ENCODE results near the gene UBE2L5. TPM values are rescaled to one million over a fixed set of nuclear protein-coding genes. Genes with fewer than 3 reads are reported as not detected.
A peak's percentile ranks its signal among the peaks of the same experiment; 100 is the strongest.

Gene UBE2L5
- total RNA-seq, 2 experiments from 2014 or later = 0.11 TPM; not detected in 1

DNA sequence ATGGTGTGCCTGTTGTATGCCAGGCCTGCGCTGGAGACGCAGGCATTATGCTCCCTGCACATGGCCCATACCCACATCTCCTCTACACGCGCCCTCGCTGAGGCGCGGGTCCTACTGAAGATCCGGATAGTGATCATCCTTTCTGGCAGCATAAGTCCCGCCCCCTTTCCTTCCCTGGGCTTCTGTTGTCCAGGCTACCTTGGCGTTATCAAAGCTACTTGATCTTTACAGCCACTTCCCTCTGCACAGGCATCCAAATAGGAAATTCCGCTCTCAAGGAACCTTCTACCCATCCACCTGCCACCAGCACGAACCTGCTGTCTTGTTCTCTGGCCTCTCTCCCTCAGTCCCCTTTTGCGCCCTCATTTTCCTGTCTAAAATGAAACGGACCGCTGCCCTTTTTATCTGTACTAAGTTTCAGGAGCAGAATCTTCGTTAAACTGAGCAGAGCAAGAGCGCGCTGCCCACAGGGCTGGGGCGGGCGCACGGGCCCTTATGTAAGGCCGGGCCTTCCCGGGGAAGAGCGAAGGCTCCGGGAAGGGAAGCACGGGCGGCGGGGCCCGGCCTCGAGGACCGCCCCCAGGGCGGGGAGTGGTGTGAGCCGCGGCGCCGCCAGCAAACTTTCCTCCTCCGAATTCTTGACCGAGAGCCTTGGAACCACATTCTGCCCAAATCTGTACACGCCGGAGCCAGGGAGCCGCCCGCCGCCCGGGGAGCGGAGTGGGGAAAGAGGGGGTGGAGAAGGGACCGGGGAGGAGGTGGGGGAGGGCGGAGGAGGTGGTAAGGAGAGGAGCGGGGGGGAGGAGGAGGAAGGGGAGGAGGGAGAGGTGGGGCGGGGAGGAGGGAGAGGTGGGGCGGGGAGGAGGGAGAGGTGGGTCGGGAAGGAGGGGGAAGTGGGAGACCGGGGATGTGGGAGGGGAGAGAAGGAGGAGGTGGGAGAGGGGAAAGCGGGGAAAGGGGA lies 920 bp upstream of the UBE2L5 start:
- intact Hi-C loops (cut with DNase I, micrococcal nuclease) = loop anchor here (1.0 to 2.0 kb wide), 6 partner anchors 9 to 196 kb away; partner anchors contain the start of genes HMGB1 (in 1 of the 2) and USPL1 (in 1 of the 2)
- ChIA-PET POLR2A (interaction anchor here (1.0 to 1.2 kb wide), 3 partner anchors 43 to 319 kb away, joined by 3 to 6 read pairs (median 6); partner anchors contain the start of gene KATNAL1), CTCF (interaction anchor here (0.6 to 1.4 kb wide), 7 partner anchors 12 to 515 kb away, joined by 3 to 4 read pairs (median 3); no protein-coding TSS in a partner anchor)
- Mint-ChIP-seq H3K4me3 (peak overlapping the region; percentile 77), H3K36me3 (ENCODE audit: low read depth) (no peaks in the 10 kb centered on the region), H3K27me3 (no peaks in the 10 kb centered on the region), H3K4me1 (peaks cover 15% of the 10 kb centered on the region), H3K9me3 (ENCODE audit: low read depth) (no peaks in the 10 kb centered on the region), H3K27ac (no peak overlapping the region)
- DNase-seq (peak; percentile 61), ATAC-seq (peak; percentile 39)

DNA sequence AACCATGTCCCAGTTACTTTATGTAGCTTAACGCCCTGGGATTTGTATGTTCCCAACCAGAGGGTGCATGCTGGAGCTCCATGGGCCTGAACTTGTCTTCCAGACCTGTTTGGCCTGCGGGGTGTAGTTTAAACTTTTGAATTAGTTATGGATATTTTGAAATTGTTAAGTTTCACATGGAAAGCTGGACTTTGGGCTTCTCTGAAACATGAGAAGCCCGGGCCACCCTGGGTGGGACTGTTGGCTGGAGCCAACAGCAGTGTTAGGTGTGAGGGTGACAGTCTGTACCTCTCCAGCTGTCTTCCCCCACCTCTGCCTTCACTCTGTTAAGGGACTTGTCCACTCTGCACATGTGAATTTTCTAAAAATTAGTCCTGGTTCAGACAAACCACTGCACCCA lies 1.6 kb downstream of the UBE2L5 start:
- intact Hi-C loops (cut with DNase I, micrococcal nuclease) = loop anchor here (2.0 kb wide), 2 partner anchors 29 to 41 kb away; partner anchors contain the start of gene HMGB1 (in 1 of the 2)
- no peak for DNase-seq
- no peaks in the 10 kb centered on the region for H3K9me3 Mint-ChIP-seq (ENCODE audit: low read depth)
- ATAC-seq = no peak
- H3K36me3 Mint-ChIP-seq (ENCODE audit: low read depth) = no peaks in the 10 kb centered on the region
- H3K4me3 Mint-ChIP-seq = no peak overlapping the region
- H3K27me3 Mint-ChIP-seq = no peaks in the 10 kb centered on the region
- no peak overlapping the region for H3K27ac Mint-ChIP-seq
- ChIA-PET CTCF (interaction anchor here (0.7 kb wide), 1 partner anchor 238 kb away, joined by 3 read pairs; no protein-coding TSS in a partner anchor), POLR2A (no interaction called here)
- H3K4me1 Mint-ChIP-seq = peaks cover 14% of the 10 kb centered on the region

DNA sequence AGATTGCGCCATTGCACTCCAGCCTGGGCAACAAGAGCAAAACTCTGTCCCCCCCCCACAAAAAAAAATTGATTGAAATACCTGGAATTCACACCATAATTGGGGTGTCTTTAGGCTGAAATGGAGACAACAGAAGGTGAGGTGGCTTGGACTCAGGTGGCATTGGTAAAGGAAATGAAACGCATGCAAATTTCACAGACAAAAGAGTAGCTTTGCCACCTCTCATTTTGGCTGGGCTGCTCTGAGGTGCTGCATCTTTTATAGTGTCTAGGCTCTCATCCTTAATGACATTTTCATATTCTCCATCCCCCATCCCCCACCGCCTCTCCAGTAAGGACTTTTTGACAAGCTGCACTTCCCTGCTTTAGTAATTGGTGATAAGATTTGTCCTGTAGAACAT lies 6.9 kb downstream of the UBE2L5 start:
- ChIA-PET CTCF (interaction anchor here (0.7 to 1.6 kb wide), 5 partner anchors 13 to 122 kb away, joined by 3 to 6 read pairs (median 4); partner anchors contain the start of gene KATNAL1), POLR2A (interaction anchor here (0.7 kb wide), 1 partner anchor 677 kb away, joined by 3 read pairs; no protein-coding TSS in a partner anchor)
- Mint-ChIP-seq H3K4me1 (peaks cover 30% of the 10 kb centered on the region), H3K9me3 (ENCODE audit: low read depth) (no peaks in the 10 kb centered on the region), H3K27ac (no peak overlapping the region), H3K4me3 (no peak overlapping the region), H3K36me3 (ENCODE audit: low read depth) (no peaks in the 10 kb centered on the region), H3K27me3 (no peaks in the 10 kb centered on the region)
- DNase-seq = no peak
- ATAC-seq = no peak
- intact Hi-C loops (cut with DNase I, micrococcal nuclease) = no loop called here

DNA sequence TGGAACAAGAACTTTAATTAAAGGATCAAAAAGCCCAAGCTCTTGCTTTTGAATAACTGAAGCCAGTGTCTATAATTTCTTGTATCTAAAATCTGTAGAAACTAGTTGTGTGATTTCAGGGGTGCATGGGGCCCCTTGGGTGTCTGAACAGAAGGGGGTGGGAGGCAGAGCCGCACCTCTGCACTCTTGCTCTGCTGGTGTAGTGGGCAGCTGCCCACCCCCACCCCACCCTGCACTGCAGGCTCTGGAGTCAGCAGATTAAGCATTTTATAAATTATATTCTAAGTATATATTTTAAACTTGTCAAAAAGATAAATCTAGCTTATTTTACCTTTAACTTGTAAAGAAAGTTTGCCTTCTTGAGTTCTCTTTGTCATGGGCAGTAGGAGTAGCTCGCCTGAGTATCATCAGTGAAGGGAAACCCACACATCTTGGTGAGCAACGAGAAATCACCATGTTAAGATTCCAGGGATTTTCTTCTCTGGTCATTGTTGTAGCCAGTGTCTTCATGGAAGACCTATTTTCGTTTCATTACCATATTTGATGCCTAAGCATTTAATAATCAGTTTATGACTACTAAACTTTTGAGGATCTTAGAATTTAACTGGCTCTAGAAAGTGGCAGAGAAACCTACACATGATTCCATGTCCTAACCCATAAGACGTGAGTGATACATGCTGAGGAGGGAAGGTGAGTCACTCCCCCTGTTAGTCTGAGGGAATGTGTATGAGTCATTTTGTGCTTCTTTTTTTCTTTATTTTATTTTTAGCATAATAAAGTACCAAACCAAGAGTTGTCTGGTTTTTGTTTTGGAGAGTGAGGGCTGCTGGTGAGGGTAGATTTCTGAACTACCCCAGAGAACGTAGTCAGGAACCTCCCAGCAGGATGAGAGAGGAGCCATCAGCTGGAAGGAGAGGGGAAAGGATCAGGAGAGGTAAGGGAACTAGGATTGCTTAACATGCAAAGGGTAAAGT lies 7.7 kb downstream of the UBE2L5 start:
- intact Hi-C loops (cut with DNase I, micrococcal nuclease) = loop anchor here (1.0 to 2.0 kb wide), 6 partner anchors 8 to 53 kb away; partner anchors contain the start of genes HMGB1 (in 1 of the 2) and UBE2L5 (in 1 of the 2)
- H3K9me3 Mint-ChIP-seq (ENCODE audit: low read depth) = no peaks in the 10 kb centered on the region
- ATAC-seq (peak; percentile 99), DNase-seq (peak; percentile 50)
- POLR2A ChIA-PET = interaction anchor here (0.5 to 0.9 kb wide), 4 partner anchors 26 to 676 kb away, joined by 3 to 7 read pairs (median 3); no protein-coding TSS in a partner anchor
- H3K27me3 Mint-ChIP-seq = no peaks in the 10 kb centered on the region
- H3K27ac Mint-ChIP-seq = peak overlapping the region; percentile 93
- CTCF ChIA-PET = interaction anchor here (0.7 to 1.6 kb wide), 7 partner anchors 12 to 509 kb away, joined by 3 to 6 read pairs (median 3); partner anchors contain the start of gene KATNAL1
- peaks cover 30% of the 10 kb centered on the region for H3K4me1 Mint-ChIP-seq
- no peaks in the 10 kb centered on the region for H3K36me3 Mint-ChIP-seq (ENCODE audit: low read depth)
- peak overlapping the region; percentile 37 for H3K4me3 Mint-ChIP-seq

DNA sequence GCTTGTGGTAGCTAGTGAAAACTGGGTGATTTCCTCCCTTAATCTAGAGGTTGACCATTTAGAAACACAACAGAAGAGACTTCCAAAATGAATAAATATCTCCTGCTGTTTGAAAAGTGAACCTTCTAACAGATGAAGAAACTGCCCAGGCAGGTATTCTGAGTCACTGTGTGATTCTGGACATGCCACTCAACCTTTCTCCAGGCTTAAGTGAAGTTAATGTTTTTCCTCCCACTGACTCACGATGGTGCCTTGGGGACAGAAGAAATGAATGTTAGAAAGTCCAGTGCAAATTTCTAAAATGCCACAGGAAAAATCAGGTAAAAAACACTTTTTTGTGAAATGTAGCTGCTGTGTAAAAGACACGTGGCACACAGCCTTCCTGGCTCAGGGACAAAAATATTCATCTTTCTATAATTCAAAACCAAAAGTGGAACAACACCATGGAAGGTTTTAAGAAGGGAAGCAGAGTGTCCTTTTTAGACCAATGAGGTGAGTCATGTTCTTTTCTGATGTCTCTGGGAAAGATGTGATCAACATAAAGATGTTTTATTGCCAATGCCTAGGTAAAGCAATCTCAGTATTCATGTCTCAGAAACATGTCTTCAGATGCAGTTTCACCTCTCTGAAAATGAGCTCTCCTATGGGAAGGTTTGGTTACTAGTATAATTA lies 9.1 kb downstream of the UBE2L5 start:
- no peaks in the 10 kb centered on the region for H3K27me3 Mint-ChIP-seq
- CTCF ChIA-PET = interaction anchor here (0.9 to 1.2 kb wide), 3 partner anchors 22 to 60 kb away, joined by 3 to 5 read pairs (median 3); no protein-coding TSS in a partner anchor
- intact Hi-C loops (cut with DNase I, micrococcal nuclease) = loop anchor here (2.0 kb wide), 4 partner anchors 23 to 55 kb away; partner anchors contain the start of gene HMGB1 (in 1 of the 2)
- peaks cover 30% of the 10 kb centered on the region for H3K4me1 Mint-ChIP-seq
- H3K4me3 Mint-ChIP-seq = no peak overlapping the region
- POLR2A ChIA-PET = interaction anchor here (0.9 kb wide), 1 partner anchor 38 kb away, joined by 3 read pairs; no protein-coding TSS in a partner anchor
- ATAC-seq (peak; percentile 8), DNase-seq (no peak)
- H3K9me3 Mint-ChIP-seq (ENCODE audit: low read depth) = no peaks in the 10 kb centered on the region
- peak overlapping the region; percentile 93 for H3K27ac Mint-ChIP-seq
- H3K36me3 Mint-ChIP-seq (ENCODE audit: low read depth) = no peaks in the 10 kb centered on the region

DNA sequence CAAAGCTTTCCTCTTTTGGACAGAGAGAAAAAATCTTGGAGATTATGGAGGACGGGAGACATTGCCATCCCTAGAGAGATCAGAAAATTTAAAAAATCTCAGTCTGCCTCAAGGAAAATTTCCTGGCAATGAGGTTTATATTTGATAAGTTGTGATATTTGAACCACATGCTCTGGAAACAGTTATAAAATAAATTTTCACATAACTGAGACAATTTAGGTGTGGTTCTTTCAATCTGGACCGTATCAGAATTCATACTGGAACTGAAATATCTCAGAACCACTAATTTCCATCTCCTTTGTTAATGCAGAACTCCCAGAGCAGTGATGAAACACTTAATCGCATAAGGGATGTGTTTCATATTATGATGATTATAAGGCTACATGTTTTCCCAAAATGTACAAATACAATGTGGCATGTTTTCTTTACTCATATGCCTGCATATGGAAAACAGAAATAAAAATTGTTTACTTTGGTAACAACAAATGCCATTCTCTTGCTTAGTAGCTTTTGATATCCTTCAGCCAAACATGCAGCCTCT lies 13.7 kb downstream of the UBE2L5 start:
- ChIA-PET POLR2A (no interaction called here), CTCF (interaction anchor here (1.1 to 1.3 kb wide), 3 partner anchors 10 to 19 kb away, joined by 3 to 4 read pairs (median 3); no protein-coding TSS in a partner anchor)
- H3K9me3 Mint-ChIP-seq (ENCODE audit: low read depth) = no peaks in the 10 kb centered on the region
- no peaks in the 10 kb centered on the region for H3K36me3 Mint-ChIP-seq (ENCODE audit: low read depth)
- no peaks in the 10 kb centered on the region for H3K27me3 Mint-ChIP-seq
- no peak overlapping the region for H3K27ac Mint-ChIP-seq
- ATAC-seq (no peak), DNase-seq (no peak)
- peaks cover 13% of the 10 kb centered on the region for H3K4me1 Mint-ChIP-seq
- intact Hi-C loops (cut with DNase I, micrococcal nuclease) = no loop called here
- no peak overlapping the region for H3K4me3 Mint-ChIP-seq

DNA sequence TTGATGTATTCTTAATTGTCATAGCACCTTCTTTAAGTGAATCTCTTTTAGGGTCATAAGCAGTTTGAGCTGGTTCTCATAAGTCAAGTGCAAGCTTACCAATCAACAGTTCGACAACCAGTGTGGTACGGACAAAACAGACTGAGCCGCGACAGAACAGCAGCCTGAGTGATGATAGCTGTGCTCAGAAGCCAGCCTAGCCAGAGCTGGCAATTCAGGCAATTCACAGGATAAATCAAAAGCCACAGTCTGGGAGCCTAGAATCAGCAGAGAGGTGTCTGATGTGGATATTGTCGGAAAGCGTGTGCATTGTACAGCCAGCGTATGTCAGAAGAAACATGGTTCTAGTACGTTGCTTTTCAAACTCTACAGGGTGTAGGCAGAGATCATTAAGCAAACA lies 14.9 kb downstream of the UBE2L5 start:
- Mint-ChIP-seq H3K4me3 (no peak overlapping the region), H3K27ac (no peak overlapping the region), H3K4me1 (peaks cover 7% of the 10 kb centered on the region), H3K36me3 (ENCODE audit: low read depth) (no peaks in the 10 kb centered on the region), H3K9me3 (ENCODE audit: low read depth) (no peaks in the 10 kb centered on the region), H3K27me3 (no peaks in the 10 kb centered on the region)
- CTCF ChIA-PET = interaction anchor here (0.6 to 1.3 kb wide), 7 partner anchors 9 to 309 kb away, joined by 3 to 6 read pairs (median 3); no protein-coding TSS in a partner anchor
- intact Hi-C loops (cut with DNase I, micrococcal nuclease) = no loop called here
- DNase-seq (no peak), ATAC-seq (no peak)
- POLR2A ChIA-PET = interaction anchor here (0.6 kb wide), 1 partner anchor 296 kb away, joined by 7 read pairs; no protein-coding TSS in a partner anchor

DNA sequence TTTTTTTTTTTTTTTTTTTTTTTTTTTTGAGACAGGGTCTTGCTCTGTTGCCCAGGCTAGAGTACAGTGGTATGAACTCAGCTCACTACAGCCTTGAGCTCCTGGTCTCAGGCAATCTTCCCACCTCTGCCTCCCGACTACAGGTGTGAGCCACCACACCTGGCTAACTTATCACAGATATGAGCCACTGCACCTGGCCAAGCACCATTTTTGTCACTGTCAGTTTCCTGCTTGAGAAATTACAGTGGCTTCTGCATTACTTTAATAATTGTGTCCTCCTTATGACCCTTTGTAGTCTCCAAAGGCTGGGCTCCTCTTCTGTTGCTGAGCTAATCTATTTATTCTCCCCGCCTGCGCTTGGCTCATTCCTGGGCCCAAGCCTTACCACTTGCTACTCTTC lies 16.0 kb downstream of the UBE2L5 start:
- DNase-seq (no peak), ATAC-seq (no peak)
- Mint-ChIP-seq H3K27ac (no peak overlapping the region), H3K36me3 (ENCODE audit: low read depth) (no peaks in the 10 kb centered on the region), H3K4me3 (no peak overlapping the region), H3K27me3 (no peaks in the 10 kb centered on the region), H3K9me3 (ENCODE audit: low read depth) (no peaks in the 10 kb centered on the region), H3K4me1 (peaks cover 7% of the 10 kb centered on the region)
- intact Hi-C loops (cut with DNase I, micrococcal nuclease) = no loop called here
- CTCF ChIA-PET = interaction anchor here (0.7 kb wide), 1 partner anchor 13 kb away, joined by 4 read pairs; no protein-coding TSS in a partner anchor
- POLR2A ChIA-PET = no interaction called here

DNA sequence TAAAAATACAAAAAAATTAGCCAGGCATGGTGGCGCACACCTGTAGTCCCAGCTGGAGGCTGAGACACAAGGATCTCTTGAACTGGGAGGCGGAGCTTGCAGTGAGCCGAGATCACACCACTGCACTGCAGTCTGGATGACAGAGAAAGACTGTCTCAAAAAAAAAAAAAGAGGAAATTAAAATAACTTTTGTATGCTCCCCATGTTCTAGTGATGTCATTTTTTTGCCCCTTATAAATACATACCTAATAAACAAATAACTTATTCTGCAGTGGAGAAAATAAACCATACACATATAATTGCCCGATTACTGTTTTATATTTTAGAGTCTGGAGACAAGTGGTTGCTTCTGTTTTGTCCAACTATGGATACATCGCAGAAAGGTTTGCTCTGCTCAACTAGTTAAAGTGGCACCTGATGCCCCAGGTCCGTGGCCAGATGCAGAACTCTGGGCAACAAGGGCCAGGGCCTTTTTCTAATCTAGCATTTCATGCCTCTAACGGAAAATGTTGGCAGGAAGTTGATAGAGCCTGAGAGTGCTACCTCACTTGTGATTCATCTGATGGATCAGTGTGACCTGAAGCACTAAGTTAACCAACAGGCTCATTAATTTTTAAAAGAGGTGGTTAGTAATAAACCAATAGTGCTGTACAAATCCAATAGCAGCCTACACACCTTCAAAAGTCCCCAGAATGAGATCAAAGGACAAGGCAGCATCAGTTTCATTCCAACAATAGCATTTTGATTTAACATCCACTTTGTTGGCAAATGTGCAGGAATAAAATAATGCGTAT lies 18.8 kb downstream of the UBE2L5 start:
- ChIA-PET POLR2A (no interaction called here), CTCF (no interaction called here)
- Mint-ChIP-seq H3K27me3 (peaks cover 6% of the 10 kb centered on the region), H3K9me3 (ENCODE audit: low read depth) (no peaks in the 10 kb centered on the region), H3K4me3 (no peak overlapping the region), H3K36me3 (ENCODE audit: low read depth) (no peaks in the 10 kb centered on the region), H3K4me1 (peaks cover 11% of the 10 kb centered on the region), H3K27ac (no peak overlapping the region)
- intact Hi-C loops (cut with DNase I, micrococcal nuclease) = no loop called here
- DNase-seq (no peak), ATAC-seq (peak; percentile 74)

Measured in activated CD4-positive, alpha-beta T cell treated with anti-CD3 and anti-CD28 coated beads for 36 hours (primary cell).